ENCODE data around the gene PDZD7. TPM values are rescaled to one million over a fixed set of nuclear protein-coding genes. Genes with fewer than 3 reads are reported as not detected.

Gene PDZD7
- total RNA-seq, 1 experiment from 2014 or later: 6.1 TPM

DNA sequence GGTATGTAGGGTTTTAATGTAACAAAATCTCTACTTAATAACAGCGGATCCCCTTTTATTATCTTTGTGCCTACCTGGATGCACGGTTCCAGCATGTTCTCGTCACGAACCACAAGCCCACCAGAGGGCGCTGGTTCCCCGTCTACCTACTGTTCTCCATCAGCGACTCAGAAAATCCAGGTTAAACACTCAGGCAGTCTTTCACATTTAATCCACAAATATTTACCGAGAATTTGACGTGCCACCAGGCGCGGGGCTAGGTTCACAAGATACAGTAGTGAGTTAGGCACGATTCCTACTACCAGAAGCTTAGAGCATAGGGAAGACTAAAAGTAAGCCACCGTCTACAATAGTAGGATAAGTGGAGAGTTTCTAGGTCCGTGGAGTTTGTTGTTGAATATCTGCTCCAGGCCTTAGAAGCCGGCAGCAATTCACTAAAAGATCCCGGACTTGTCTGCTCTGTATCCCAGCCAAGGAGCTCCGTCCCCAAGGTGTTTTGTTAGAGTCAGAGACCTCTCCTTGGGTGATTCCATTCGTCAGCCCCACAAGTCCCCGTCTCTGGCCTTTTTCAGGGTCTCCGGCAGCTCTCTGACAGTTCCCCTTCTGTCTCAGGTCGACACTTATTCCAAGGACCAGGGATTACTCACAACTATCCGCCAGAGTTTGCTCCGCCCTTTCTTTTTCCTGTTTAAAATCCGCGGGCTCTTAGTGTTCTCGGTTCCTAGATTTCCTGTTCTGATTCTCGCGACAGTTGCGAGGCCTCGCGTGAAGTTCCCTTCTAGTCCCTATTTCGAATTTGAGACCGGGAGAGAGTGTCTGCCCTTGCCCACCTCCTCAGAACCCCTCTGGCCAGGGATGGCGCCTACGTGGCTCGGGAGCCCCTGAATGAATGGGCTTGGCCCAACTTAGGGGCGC lies 29.4 kb upstream of the PDZD7 start (continued):
- TF ChIP-seq EZH2phosphoT487 (IDR thresholded peaks at IDR 0.05; ENCODE audit: borderline replicate concordance) (no peak), ATF3 (IDR thresholded peaks at IDR 0.05) (no peak), ZNF274 (IDR thresholded peaks at IDR 0.05; ENCODE audit: low read depth, low read length) (no peak), SIN3A (IDR thresholded peaks at IDR 0.05; ENCODE audit: low read depth) (no peak), POLR2AphosphoS5 (IDR thresholded peaks at IDR 0.05; ENCODE audit: low read depth, low read length) (no peak)

GRCh38 chr10:101056365-101057151 lies 25.6 kb upstream of the PDZD7 start:
- no peak overlapping the region for H3K4me2 ChIP-seq (ENCODE audit: low read length)
- no peak overlapping the region for H2AFZ ChIP-seq (ENCODE audit: low read depth, low read length, poor library complexity, severe bottlenecking)
- no peak overlapping the region for H3K9ac ChIP-seq (ENCODE audit: low read length)
- H3K9me3 ChIP-seq (ENCODE audit: control insufficient read depth in 1 of 2, insufficient read depth in 1 of 2, low read depth in 1 of 2, low read length in 2 of 2): no peaks in the 10 kb centered on the region
- peaks cover 22 to 36% of the 10 kb centered on the region in 2 experiments for H3K4me1 ChIP-seq (ENCODE audit: control insufficient read depth in 1 of 2, insufficient read depth in 2 of 2, low read length in 2 of 2)
- ChIA-PET POLR2A (interaction anchor here (0.6 to 1.6 kb wide), 2 partner anchors 9 to 83 kb away, joined by 3 to 4 read pairs; no protein-coding TSS in a partner anchor), RAD21 (ENCODE audit: low non-redundant PET in 1 of 2, low total read pairs in 2 of 2, uncharacterized antibody in 2 of 2, unreplicated experiment in 2 of 2) (no interaction called here), CTCF (interaction anchor here (1.2 to 3.1 kb wide), 7 partner anchors 10 to 725 kb away, joined by 4 to 32 read pairs (median 10); no protein-coding TSS in a partner anchor)
- H3K36me3 ChIP-seq (ENCODE audit: control insufficient read depth in 1 of 2, insufficient read depth in 2 of 2, low read length in 2 of 2): peaks cover 9 to 30% of the 10 kb centered on the region in 2 experiments; a peak in 3 of 4 replicates
- no peaks in the 10 kb centered on the region for H4K20me1 ChIP-seq (ENCODE audit: insufficient read depth)
- DNase-seq (ENCODE audit: low read depth, low spot score): no peak
- H3K27ac ChIP-seq (ENCODE audit: low read depth, low read length): no peak overlapping the region
- H3K4me3 ChIP-seq (replicated peaks in 1 of 2; ENCODE audit: low read depth in 1 of 2, low read length in 2 of 2): no peak overlapping the region
- no TSS peak for BruUV-seq (replicated peaks)
- ATAC-seq: no peak
- no peaks in the 10 kb centered on the region for H3K27me3 ChIP-seq (ENCODE audit: insufficient read depth, low read length)
- peaks cover 85% of the 10 kb centered on the region for H3K79me2 ChIP-seq (ENCODE audit: insufficient read depth, low read length)
- intact Hi-C loops (cut with micrococcal nuclease): no loop called here
- H3K9me2 ChIP-seq (ENCODE audit: insufficient read depth): no peaks in the 10 kb centered on the region
- TF ChIP-seq ZBTB33 (IDR thresholded peaks at IDR 0.05; ENCODE audit: extremely low read depth, insufficient replicate concordance, low read length) (no peak), EGR1 (IDR thresholded peaks at IDR 0.05; ENCODE audit: low read depth) (no peak), MAX (IDR thresholded peaks at IDR 0.05) (no peak), ZNF274 (IDR thresholded peaks at IDR 0.05; ENCODE audit: low read depth, low read length) (no peak), EZH2 (IDR thresholded peaks at IDR 0.05) (no peak), CEBPB (IDR thresholded peaks at IDR 0.05; ENCODE audit: low read depth) (no peak), JUND (IDR thresholded peaks at IDR 0.05) (no peak), YY1 (IDR thresholded peaks at IDR 0.05; ENCODE audit: extremely low read depth, insufficient replicate concordance, low read depth, low read length) (no peak), ATF3 (IDR thresholded peaks at IDR 0.05) (no peak), EZH2phosphoT487 (IDR thresholded peaks at IDR 0.05; ENCODE audit: borderline replicate concordance) (no peak), TCF7L2 (IDR thresholded peaks at IDR 0.05; ENCODE audit: borderline replicate concordance, extremely low read depth, insufficient read depth, insufficient read length) (no peak), CBX3 (IDR thresholded peaks at IDR 0.05; ENCODE audit: low read depth) (no peak), ELF1 (IDR thresholded peaks at IDR 0.05; ENCODE audit: borderline replicate concordance, low read depth) (no peak), RAD21 (IDR thresholded peaks at IDR 0.05; ENCODE audit: low read depth) (no peak), ZFX (IDR thresholded peaks at IDR 0.05) (no peak)
